ENCODE measurements around the gene IFI27L1. TPM values are rescaled to one million over a fixed set of nuclear protein-coding genes. Genes with fewer than 3 reads are reported as not detected.

Gene IFI27L1
- total and polyA plus RNA-seq, 3 donors from 2014 or later: 174 to 219 (median 209) TPM

DNA sequence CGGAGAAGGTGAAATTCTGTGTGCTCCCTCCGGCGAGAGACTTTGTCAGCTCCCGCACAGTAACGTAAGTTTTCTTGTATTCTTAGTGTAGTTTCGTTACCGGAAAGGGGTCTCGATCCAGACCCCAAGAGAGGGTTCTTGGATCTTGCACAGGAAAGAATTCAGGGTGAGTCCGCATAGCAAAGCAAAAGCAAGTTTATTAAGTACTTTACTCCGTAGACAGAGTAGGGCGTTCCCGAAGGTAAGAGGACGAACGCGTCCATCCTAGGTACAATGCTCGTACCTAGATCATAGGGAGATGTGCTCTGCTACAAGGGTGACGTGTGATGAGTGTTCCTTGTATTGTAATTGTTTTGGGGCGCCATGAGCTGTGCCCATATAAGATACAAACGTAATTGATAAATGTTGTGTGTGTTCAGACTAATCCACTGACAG lies 293 bp downstream of the IFI27L1 start:
- 0 to 1% methylated on average over 7 to 19 of the region's 19 CpGs for WGBS, 2 donors
- intact Hi-C loops (cut with DNase I; ENCODE audit: low total_unique reads): no loop called here
- TF ChIP-seq, protein P1, sequence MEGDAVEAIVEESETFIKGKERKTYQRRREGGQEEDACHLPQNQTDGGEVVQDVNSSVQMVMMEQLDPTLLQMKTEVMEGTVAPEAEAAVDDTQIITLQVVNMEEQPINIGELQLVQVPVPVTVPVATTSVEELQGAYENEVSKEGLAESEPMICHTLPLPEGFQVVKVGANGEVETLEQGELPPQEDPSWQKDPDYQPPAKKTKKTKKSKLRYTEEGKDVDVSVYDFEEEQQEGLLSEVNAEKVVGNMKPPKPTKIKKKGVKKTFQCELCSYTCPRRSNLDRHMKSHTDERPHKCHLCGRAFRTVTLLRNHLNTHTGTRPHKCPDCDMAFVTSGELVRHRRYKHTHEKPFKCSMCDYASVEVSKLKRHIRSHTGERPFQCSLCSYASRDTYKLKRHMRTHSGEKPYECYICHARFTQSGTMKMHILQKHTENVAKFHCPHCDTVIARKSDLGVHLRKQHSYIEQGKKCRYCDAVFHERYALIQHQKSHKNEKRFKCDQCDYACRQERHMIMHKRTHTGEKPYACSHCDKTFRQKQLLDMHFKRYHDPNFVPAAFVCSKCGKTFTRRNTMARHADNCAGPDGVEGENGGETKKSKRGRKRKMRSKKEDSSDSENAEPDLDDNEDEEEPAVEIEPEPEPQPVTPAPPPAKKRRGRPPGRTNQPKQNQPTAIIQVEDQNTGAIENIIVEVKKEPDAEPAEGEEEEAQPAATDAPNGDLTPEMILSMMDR (IDR thresholded peaks at IDR 0.05): no peak
- TF ChIP-seq POLR2A (IDR thresholded peaks at IDR 0.05): no peak
- no peak for DNase-seq
- Histone ChIP-seq H3K27ac (peak overlapping the region; percentile 96 to 97), H3K4me3 (peak overlapping the region; percentile 99 to 100), H3K36me3 (ENCODE audit: low read depth, missing control alignments) (no peaks in the 10 kb centered on the region), H3K9me3 (no peaks in the 10 kb centered on the region), H3K4me1 (peaks cover 35% of the 10 kb centered on the region), H3K27me3 (no peaks in the 10 kb centered on the region)

DNA sequence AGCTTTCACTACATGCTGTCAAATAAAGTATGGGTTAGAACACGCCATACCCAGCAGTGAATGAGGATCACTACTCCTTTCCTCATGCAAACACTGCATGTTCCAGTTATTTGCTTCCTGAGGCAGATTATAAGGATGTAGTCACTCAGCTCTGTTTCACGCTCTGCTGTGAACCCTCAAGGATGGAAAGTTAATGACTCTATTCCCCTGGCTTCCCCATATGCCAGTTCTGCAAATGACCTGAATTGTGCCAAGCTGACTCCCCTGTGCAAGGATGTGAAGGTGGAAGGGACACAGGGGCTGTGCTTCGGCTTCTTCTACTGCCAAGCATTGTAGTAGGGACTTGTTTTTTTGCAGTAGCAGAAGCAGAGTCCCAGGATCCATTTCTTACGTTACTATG lies 6.8 kb downstream of the IFI27L1 start:
- Histone ChIP-seq H3K4me1 (peaks cover 15% of the 10 kb centered on the region), H3K27ac (no peak overlapping the region), H3K27me3 (no peaks in the 10 kb centered on the region), H3K9me3 (no peaks in the 10 kb centered on the region), H3K36me3 (ENCODE audit: low read depth, missing control alignments) (no peaks in the 10 kb centered on the region), H3K4me3 (no peak overlapping the region)
- TF ChIP-seq POLR2A (IDR thresholded peaks at IDR 0.05): no peak
- TF ChIP-seq, protein P1 (IDR thresholded peaks at IDR 0.05): no peak
- 90% methylated on average over 4 of the region's 4 CpGs for WGBS, 2 donors
- intact Hi-C loops (cut with DNase I; ENCODE audit: low total_unique reads): no loop called here
- DNase-seq: no peak

DNA sequence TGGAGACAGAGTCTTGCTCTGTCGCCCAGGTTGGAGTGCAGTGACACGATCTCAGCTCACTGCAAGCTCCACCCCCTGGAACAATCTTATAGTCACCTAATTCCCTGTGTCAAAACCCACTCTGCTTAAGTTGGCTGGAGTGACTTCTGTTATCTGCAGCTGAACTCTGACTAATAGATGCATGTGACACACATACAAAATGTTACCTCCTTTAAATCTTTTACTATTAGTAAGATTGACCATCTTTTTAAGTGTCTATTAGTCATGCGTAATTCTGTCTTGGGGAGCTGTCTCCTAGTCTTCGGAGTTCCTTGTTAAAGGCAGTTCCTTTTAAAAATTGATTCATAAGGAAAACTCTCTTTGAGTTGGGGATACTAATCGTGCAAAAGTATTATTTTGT lies 7.4 kb downstream of the IFI27L1 start:
- peaks cover 15% of the 10 kb centered on the region for H3K4me1 ChIP-seq
- H3K9me3 ChIP-seq: no peaks in the 10 kb centered on the region
- H3K4me3 ChIP-seq: no peak overlapping the region
- no peak for TF ChIP-seq POLR2A (IDR thresholded peaks at IDR 0.05)
- TF ChIP-seq, protein P1 (IDR thresholded peaks at IDR 0.05): no peak
- no peaks in the 10 kb centered on the region for H3K36me3 ChIP-seq (ENCODE audit: low read depth, missing control alignments)
- no peak for DNase-seq
- intact Hi-C loops (cut with DNase I; ENCODE audit: low total_unique reads): no loop called here
- H3K27me3 ChIP-seq: no peaks in the 10 kb centered on the region
- WGBS, 2 donors: 70 to 86% methylated on average over 5 of the region's 5 CpGs
- H3K27ac ChIP-seq: no peak overlapping the region

DNA sequence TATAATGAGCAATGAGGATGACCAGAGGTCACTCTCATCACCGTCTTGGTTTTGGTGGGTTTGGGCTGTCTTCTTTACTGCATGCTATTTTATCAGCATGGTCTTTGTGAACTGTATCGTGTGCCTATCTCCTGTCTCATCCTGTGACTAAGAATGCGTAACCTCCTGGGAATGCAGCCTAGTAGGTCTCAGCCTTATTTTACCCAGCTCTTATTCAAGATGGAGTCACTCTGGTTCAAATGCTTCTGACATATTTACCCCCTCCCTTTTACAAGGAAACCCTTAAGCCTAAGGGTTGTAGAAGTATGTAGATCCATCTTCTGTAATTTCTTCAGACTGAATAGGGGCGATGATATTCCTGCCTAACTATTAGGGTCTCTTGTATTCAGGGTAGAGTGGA lies 8.4 kb downstream of the IFI27L1 start:
- no peaks in the 10 kb centered on the region for H3K27me3 ChIP-seq
- peaks cover 8% of the 10 kb centered on the region for H3K4me1 ChIP-seq
- DNase-seq: no peak
- no peaks in the 10 kb centered on the region for H3K36me3 ChIP-seq (ENCODE audit: low read depth, missing control alignments)
- 81 to 84% methylated on average over 4 of the region's 4 CpGs for WGBS, 2 donors
- no peak for TF ChIP-seq POLR2A (IDR thresholded peaks at IDR 0.05)
- TF ChIP-seq, protein P1 (IDR thresholded peaks at IDR 0.05): no peak
- H3K4me3 ChIP-seq: no peak overlapping the region
- intact Hi-C loops (cut with DNase I; ENCODE audit: low total_unique reads): no loop called here
- H3K9me3 ChIP-seq: no peaks in the 10 kb centered on the region
- no peak overlapping the region for H3K27ac ChIP-seq

DNA sequence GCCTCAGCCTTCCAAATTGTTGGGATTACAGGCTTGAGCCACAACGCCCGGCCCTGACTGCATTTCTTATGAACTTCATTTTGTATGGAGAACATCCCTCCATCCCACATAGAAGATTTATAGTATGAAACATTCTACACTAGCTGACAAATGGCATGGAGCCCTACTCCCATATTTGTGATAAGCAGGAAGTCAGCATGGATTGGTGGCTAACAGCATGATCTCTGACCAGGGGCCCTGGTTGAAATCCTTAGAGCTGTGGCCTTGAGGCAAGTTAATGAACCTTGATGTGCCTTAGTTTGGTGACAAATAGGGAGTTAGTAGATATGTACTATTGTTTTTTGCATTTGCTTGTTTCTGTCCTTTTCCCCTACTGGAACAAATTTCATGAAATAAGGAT lies 12.3 kb downstream of the IFI27L1 start:
- Histone ChIP-seq H3K36me3 (ENCODE audit: low read depth, missing control alignments) (no peaks in the 10 kb centered on the region), H3K27me3 (no peaks in the 10 kb centered on the region), H3K9me3 (no peaks in the 10 kb centered on the region), H3K27ac (no peak overlapping the region), H3K4me3 (no peak overlapping the region), H3K4me1 (no peaks in the 10 kb centered on the region)
- DNase-seq: no peak
- intact Hi-C loops (cut with DNase I; ENCODE audit: low total_unique reads): no loop called here
- TF ChIP-seq, protein P1 (IDR thresholded peaks at IDR 0.05): no peak
- 80 to 83% methylated on average over 2 of the region's 2 CpGs for WGBS, 2 donors
